Diencephalon (tissue), 1 donor: ENCODE measurements around the gene FMR1NB. TPM values are rescaled to one million over a fixed set of nuclear protein-coding genes. Genes with fewer than 3 reads are reported as not detected.

Source experiments
- small RNA-seq: library from RNA; depleted of rRNA; stranded (forward); fragments of <200 nt; gene quantifications from one replicate; pipeline ENCODE3, GENCODE V24; 2014
- total RNA-seq: library from RNA; depleted of rRNA; stranded (reverse); fragments of >200 nt; gene quantifications from one replicate; pipeline ENCODE4 v1.2.3, GENCODE V29; 2014

FMR1NB gene, protein sequence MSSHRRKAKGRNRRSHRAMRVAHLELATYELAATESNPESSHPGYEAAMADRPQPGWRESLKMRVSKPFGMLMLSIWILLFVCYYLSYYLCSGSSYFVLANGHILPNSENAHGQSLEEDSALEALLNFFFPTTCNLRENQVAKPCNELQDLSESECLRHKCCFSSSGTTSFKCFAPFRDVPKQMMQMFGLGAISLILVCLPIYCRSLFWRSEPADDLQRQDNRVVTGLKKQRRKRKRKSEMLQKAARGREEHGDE
- not detected for total RNA-seq

GRCh38 chrX:147981038-147981752 lies at the start of gene FMR1NB:
FMR1NB (plus strand) TSS chrX:147981337; CDS start chrX:147981403, 66 bp downstream.

Small RNA genes lying within 50 kb of the gene (small RNA-seq; reads per million reads assigned to genes)
- gene RNA5SP524, result not detected

Other genes starting within 250 kb of the FMR1NB start
- 75.4 TPM for gene FMR1, start 69.4 kb upstream of the FMR1NB start, total RNA-seq